Measurements from ENCODE around the gene PGAP1. TPM values are rescaled to one million over a fixed set of nuclear protein-coding genes. Genes with fewer than 3 reads are reported as not detected.

Gene PGAP1
- total RNA-seq, 1 experiment from 2014 or later, result 21.0 TPM

DNA sequence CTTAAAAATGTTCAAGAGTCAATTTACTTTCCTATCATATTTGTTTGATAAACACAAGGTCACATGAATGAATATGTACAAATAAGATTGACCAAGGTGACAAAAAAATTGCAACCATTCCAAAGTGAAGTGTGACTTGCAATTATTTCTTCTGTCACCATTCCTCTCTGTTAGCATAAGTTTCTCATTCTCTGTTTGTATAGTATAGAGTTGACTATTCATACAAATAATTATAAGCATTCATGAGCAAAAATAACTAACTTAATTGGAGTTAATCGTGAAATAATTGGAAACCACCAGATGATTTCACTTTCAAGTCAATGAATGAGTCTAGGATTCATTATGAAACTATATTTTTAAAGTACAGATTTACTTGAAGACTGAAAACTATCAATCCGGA is 42.1 kb downstream of the PGAP1 start:
- Histone ChIP-seq H3K4ac (ENCODE audit: low read depth, low read length) (no peak overlapping the region), H3K27me3 (ENCODE audit: insufficient read depth, low read length) (no peaks in the 10 kb centered on the region), H3K9me3 (ENCODE audit: control insufficient read depth, low read depth, low read length) (no peaks in the 10 kb centered on the region), H2AFZ (ENCODE audit: low read length) (no peak overlapping the region), H2BK20ac (ENCODE audit: low read depth, low read length, poor library complexity, severe bottlenecking) (no peak overlapping the region), H3T11ph (ENCODE audit: low read length) (no peak overlapping the region), H3K56ac (ENCODE audit: insufficient read length, low read depth, low read length) (no peak overlapping the region), H3K23me2 (ENCODE audit: insufficient read length, low read depth, low read length, poor library complexity, severe bottlenecking) (no peaks in the 10 kb centered on the region), H3K23ac (ENCODE audit: insufficient read length, low read depth, low read length) (no peak overlapping the region), H3K27ac (ENCODE audit: insufficient read length, low read depth, low read length) (no peak overlapping the region), H3K4me1 (ENCODE audit: insufficient read depth, low read length) (no peaks in the 10 kb centered on the region), H3K18ac (ENCODE audit: insufficient read length, low read depth, low read length) (no peak overlapping the region), H4K8ac (replicated peaks; ENCODE audit: insufficient read length, low read depth, low read length) (no peak overlapping the region), H2BK15ac (ENCODE audit: low read depth, low read length) (no peak overlapping the region), H3K79me2 (ENCODE audit: insufficient read depth, low read length) (no peaks in the 10 kb centered on the region), H2BK120ac (ENCODE audit: low read depth, low read length, poor library complexity, severe bottlenecking) (no peak overlapping the region), H3K79me1 (ENCODE audit: insufficient read depth, low read depth, low read length, poor library complexity, severe bottlenecking) (no peaks in the 10 kb centered on the region), H2BK5ac (ENCODE audit: insufficient read length, low read length) (no peak overlapping the region), H2BK12ac (ENCODE audit: insufficient read length, low read depth, low read length) (no peak overlapping the region), H3K4me2 (ENCODE audit: insufficient read depth, insufficient read length, low read length) (no peak overlapping the region), H4K91ac (ENCODE audit: insufficient read length, low read depth, low read length) (no peak overlapping the region), H4K5ac (ENCODE audit: insufficient read length, low read depth, low read length) (no peak overlapping the region), H4K20me1 (ENCODE audit: control insufficient read depth, insufficient read depth, insufficient read length) (no peaks in the 10 kb centered on the region), H2AK5ac (ENCODE audit: insufficient read length, low read length) (no peak overlapping the region), H3K14ac (ENCODE audit: insufficient read depth, low read length) (no peak overlapping the region), H3K9ac (ENCODE audit: extremely low read depth, insufficient read length, low read length) (no peak overlapping the region)
- Mint-ChIP-seq H3K9me3 (no peaks in the 10 kb centered on the region), H3K4me1 (no peaks in the 10 kb centered on the region), H3K27ac (no peak overlapping the region), H3K36me3 (ENCODE audit: insufficient read depth in 1 of 3, low read depth in 3 of 3) (peaks cover 27 to 57% (median 47%) of the 10 kb centered on the region in 3 experiments), H3K27me3 (ENCODE audit: low read depth) (no peaks in the 10 kb centered on the region), H3K4me3 (no peak overlapping the region)
- WGBS (ENCODE audit: extremely low coverage, insufficient read length, low lambda C conversion rate), result no CpG with 5 or more reads among the region's 2 CpGs
- no peak for DNase-seq
- TF ChIP-seq, protein P1, sequence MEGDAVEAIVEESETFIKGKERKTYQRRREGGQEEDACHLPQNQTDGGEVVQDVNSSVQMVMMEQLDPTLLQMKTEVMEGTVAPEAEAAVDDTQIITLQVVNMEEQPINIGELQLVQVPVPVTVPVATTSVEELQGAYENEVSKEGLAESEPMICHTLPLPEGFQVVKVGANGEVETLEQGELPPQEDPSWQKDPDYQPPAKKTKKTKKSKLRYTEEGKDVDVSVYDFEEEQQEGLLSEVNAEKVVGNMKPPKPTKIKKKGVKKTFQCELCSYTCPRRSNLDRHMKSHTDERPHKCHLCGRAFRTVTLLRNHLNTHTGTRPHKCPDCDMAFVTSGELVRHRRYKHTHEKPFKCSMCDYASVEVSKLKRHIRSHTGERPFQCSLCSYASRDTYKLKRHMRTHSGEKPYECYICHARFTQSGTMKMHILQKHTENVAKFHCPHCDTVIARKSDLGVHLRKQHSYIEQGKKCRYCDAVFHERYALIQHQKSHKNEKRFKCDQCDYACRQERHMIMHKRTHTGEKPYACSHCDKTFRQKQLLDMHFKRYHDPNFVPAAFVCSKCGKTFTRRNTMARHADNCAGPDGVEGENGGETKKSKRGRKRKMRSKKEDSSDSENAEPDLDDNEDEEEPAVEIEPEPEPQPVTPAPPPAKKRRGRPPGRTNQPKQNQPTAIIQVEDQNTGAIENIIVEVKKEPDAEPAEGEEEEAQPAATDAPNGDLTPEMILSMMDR (conservative IDR thresholded peaks at IDR 0.05), result no peak
